Stimulated activated CD8-positive, alpha-beta memory T cell treated with anti-CD3 and anti-CD28 coated beads, Interleukin-2, amount 100 ng/mL, for 48 hours (primary cell): Measurements from ENCODE around the gene CENPV.
"Not testable (repeated sequence)": the region's sequence is repeated elsewhere in the genome, so short reads cannot be mapped to it uniquely, and the experiment has no call there.

Experiments
- DNase-seq, 2 donors: peaks; one replicate each; pipeline ENCODE4 v3.0.0-alpha.2; 2020; ENCODE audit warnings: low read depth in 2 of 2

CENPV gene

GRCh38 chr17:16313139-16314090 is 39.9 kb downstream of the CENPV start:
- no peak for DNase-seq

- DNase-seq = not testable (repeated sequence)
Measured at GRCh38 chr17:16312061-16312460, 41.2 kb downstream of the CENPV start.

GRCh38 chr17:16306211-16306610 is 47.1 kb downstream of the CENPV start:
- no peak for DNase-seq

- no peak for DNase-seq
Measured at GRCh38 chr17:16304830-16305229, 48.4 kb downstream of the CENPV start.

- DNase-seq = no peak
Measured at GRCh38 chr17:16302856-16303255, 50.4 kb downstream of the CENPV start.

- no peak for DNase-seq
Measured at GRCh38 chr17:16301963-16302855, 51.1 kb downstream of the CENPV start.

- no peak for DNase-seq
Measured at GRCh38 chr17:16300554-16300953, 52.7 kb downstream of the CENPV start.

- no peak for DNase-seq
Measured at GRCh38 chr17:16298140-16298662, 55.1 kb downstream of the CENPV start.

GRCh38 chr17:16297367-16298139 is 55.7 kb downstream of the CENPV start:
- DNase-seq = no peak

GRCh38 chr17:16296072-16296471 is 57.2 kb downstream of the CENPV start:
- DNase-seq = not testable (repeated sequence)

- no peak for DNase-seq
Measured at GRCh38 chr17:16294560-16294959, 58.7 kb downstream of the CENPV start.

GRCh38 chr17:16293931-16294330 is 59.3 kb downstream of the CENPV start:
- no peak for DNase-seq
